GM23338 (cell line): Measurements from ENCODE around the gene SLC9A3. TPM values are rescaled to one million over a fixed set of nuclear protein-coding genes. Genes with fewer than 3 reads are reported as not detected.

Source experiments
- ATAC-seq: fragments of 200-7000 bp; cut with Tn5 transposase; 3 replicates; pipeline ENCODE4 v1.9.1; 2020
- DNase-seq: peaks from one replicate; pipeline ENCODE4 v3.0.0-alpha.2; 2015; ENCODE audit warnings: low spot score
- H2AFZ ChIP-seq: fragments of 200-600 bp; sonication (generic); 2 replicates; pipeline ENCODE4 v1.8.0; 2016; ENCODE audit warnings: antibody characterized with exemption, mild to moderate bottlenecking, moderate library complexity
- H3F3A ChIP-seq: fragments of 200-600 bp; sonication (generic); replicated peaks from 2 replicates; pipeline ENCODE4 v1.8.0; 2017; ENCODE audit warnings: antibody characterized with exemption, mixed run types, low read depth
- H3K27ac ChIP-seq: fragments of 200-600 bp; sonication (generic); 2 replicates; pipeline ENCODE4 v1.6.1; 2016; ENCODE audit warnings: low read depth
- H3K27me3 ChIP-seq: fragments of 200-600 bp; sonication (generic); 2 replicates; pipeline ENCODE4 v1.8.0; 2016; ENCODE audit warnings: mild to moderate bottlenecking, mixed run types, moderate library complexity; ENCODE audit not compliant: insufficient read depth
- H3K36me3 ChIP-seq: fragments of 200-600 bp; sonication (generic); 2 replicates; pipeline ENCODE4 v1.8.0; 2016; ENCODE audit warnings: mild to moderate bottlenecking; ENCODE audit not compliant: insufficient read depth
- H3K4me1 ChIP-seq: fragments of 200-600 bp; sonication (generic); 2 replicates; pipeline ENCODE4 v1.8.0; 2016; ENCODE audit warnings: mild to moderate bottlenecking, moderate library complexity; ENCODE audit not compliant: insufficient read depth
- H3K4me2 ChIP-seq: fragments of 200-600 bp; sonication (generic); 2 replicates; pipeline ENCODE4 v1.7.1; 2017; ENCODE audit warnings: mixed run types
- H3K4me3 ChIP-seq: fragments of 200-600 bp; sonication (generic); 2 replicates; pipeline ENCODE4 v1.6.1; 2016; ENCODE audit warnings: mixed run types
- H3K79me2 ChIP-seq: fragments of 200-600 bp; sonication (generic); replicated peaks from 2 replicates; pipeline ENCODE4 v1.8.0; 2017; ENCODE audit warnings: mild to moderate bottlenecking; ENCODE audit not compliant: insufficient read depth
- H3K9me2 ChIP-seq: fragments of 200-600 bp; sonication (generic); 2 replicates; pipeline ENCODE4 v1.8.0; 2017; ENCODE audit not compliant: insufficient read depth
- H4K20me1 ChIP-seq: fragments of 200-600 bp; sonication (generic); replicated peaks from 2 replicates; pipeline ENCODE4 v1.8.0; 2017; ENCODE audit warnings: mild to moderate bottlenecking; ENCODE audit not compliant: insufficient read depth
- H3K27ac Mint-ChIP-seq: 2 replicates; pipeline ENCODE4 v1.8.0; 2020; ENCODE audit warnings: inconsistent platforms, mild to moderate bottlenecking, moderate library complexity, mixed read lengths
- H3K27me3 Mint-ChIP-seq: 3 replicates; pipeline ENCODE4 v1.8.0; 2022; ENCODE audit warnings: low read depth, mild to moderate bottlenecking, moderate library complexity, mixed read lengths, inconsistent platforms; ENCODE audit not compliant: insufficient read depth, poor library complexity
- H3K36me3 Mint-ChIP-seq: 3 replicates; pipeline ENCODE4 v1.8.0; 2021; ENCODE audit warnings: low read depth, mild to moderate bottlenecking, inconsistent platforms, moderate library complexity, mixed read lengths
- H3K4me1 Mint-ChIP-seq: 3 replicates; pipeline ENCODE4 v1.8.0; 2020; ENCODE audit warnings: mild to moderate bottlenecking, inconsistent platforms, mixed read lengths
- H3K4me3 Mint-ChIP-seq: 3 replicates; pipeline ENCODE4 v1.8.0; 2021; ENCODE audit warnings: moderate library complexity, mild to moderate bottlenecking, inconsistent platforms, mixed read lengths
- H3K9me3 Mint-ChIP-seq: 3 replicates; pipeline ENCODE4 v1.8.0; 2020; ENCODE audit warnings: moderate library complexity, mild to moderate bottlenecking, inconsistent platforms, mixed read lengths
- CREB1 ChIP-seq: fragments of 250-450 bp; sonication (Bioruptor Pico); IDR thresholded peaks from 2 replicates; pipeline ENCODE4 v1.5.0; 2020; ENCODE audit warnings: low read depth, mild to moderate bottlenecking, moderate library complexity
- EZH2phosphoT487 ChIP-seq: fragments of 200-600 bp; sonication (generic); IDR thresholded peaks from one replicate; pipeline ENCODE4 v1.8.1; 2018; ENCODE audit warnings: antibody characterized with exemption; ENCODE audit not compliant: unreplicated experiment
- JUNB ChIP-seq: IDR thresholded peaks from one replicate; pipeline ENCODE4 v1.6.1; 2016; ENCODE audit warnings: antibody characterized with exemption; ENCODE audit not compliant: unreplicated experiment
- NANOG ChIP-seq: IDR thresholded peaks from 2 replicates; pipeline ENCODE4 v1.6.1; 2016; ENCODE audit warnings: antibody characterized with exemption, borderline replicate concordance
- POLR2AphosphoS5 ChIP-seq: IDR thresholded peaks from 2 replicates; pipeline ENCODE4 v1.6.1; 2016; ENCODE audit warnings: antibody characterized with exemption, low read depth
- STAT1 ChIP-seq: IDR thresholded peaks from one replicate; pipeline ENCODE4 v1.6.1; 2016; ENCODE audit warnings: antibody characterized with exemption; ENCODE audit not compliant: unreplicated experiment
- ZNF114 ChIP-seq: fragments of 250-450 bp; sonication (Bioruptor Pico); IDR thresholded peaks from 2 replicates; pipeline ENCODE4 v1.5.0; 2020; ENCODE audit warnings: mild to moderate bottlenecking, moderate library complexity
- ZNF331 ChIP-seq: fragments of 250-450 bp; sonication (Bioruptor Pico); IDR thresholded peaks from 2 replicates; pipeline ENCODE4 v1.5.0; 2020; ENCODE audit warnings: low read depth, mild to moderate bottlenecking, moderate library complexity
- polyA plus RNA-seq: library from polyadenylated mRNA; unstranded; fragments of >200 nt; fragmentation: Nextera tagmentation; extraction: Ambion mirVana; gene quantifications from 2 replicates; pipeline ENCODE4 v1.2.1, GENCODE V29; 2016
- total RNA-seq: library from RNA; depleted of rRNA; stranded (reverse); fragments of >200 nt; shearing (Covaris generic); gene quantifications from 2 replicates; pipeline ENCODE4 v1.2.3, GENCODE V29; 2014
- TF ChIP-seq, protein P1 (sequence below): IDR thresholded peaks from one replicate; pipeline ENCODE4 v1.6.1; 2018; ENCODE audit warnings: antibody characterized with exemption; ENCODE audit not compliant: unreplicated experiment
- TF ChIP-seq, protein P2 (sequence below), 2 experiments: fragments of 200-600 bp in 1 of 2; sonication (generic) in 1 of 2; conservative IDR thresholded peaks; 2 replicates each; pipeline versions ENCODE4 v1.5.1 to v1.6.1; 2016 to 2017; ENCODE audit warnings: antibody characterized with exemption in 2 of 2, low read depth in 2 of 2, mild to moderate bottlenecking in 2 of 2, moderate library complexity in 1 of 2
- TF ChIP-seq, protein P3 (sequence below): IDR thresholded peaks from 2 replicates; pipeline ENCODE4 v1.6.1; 2016; ENCODE audit warnings: antibody characterized with exemption

The SLC9A3 gene
- total and polyA plus RNA-seq, 2 experiments from 2014 or later = 0.39 to 3.1 TPM

DNA sequence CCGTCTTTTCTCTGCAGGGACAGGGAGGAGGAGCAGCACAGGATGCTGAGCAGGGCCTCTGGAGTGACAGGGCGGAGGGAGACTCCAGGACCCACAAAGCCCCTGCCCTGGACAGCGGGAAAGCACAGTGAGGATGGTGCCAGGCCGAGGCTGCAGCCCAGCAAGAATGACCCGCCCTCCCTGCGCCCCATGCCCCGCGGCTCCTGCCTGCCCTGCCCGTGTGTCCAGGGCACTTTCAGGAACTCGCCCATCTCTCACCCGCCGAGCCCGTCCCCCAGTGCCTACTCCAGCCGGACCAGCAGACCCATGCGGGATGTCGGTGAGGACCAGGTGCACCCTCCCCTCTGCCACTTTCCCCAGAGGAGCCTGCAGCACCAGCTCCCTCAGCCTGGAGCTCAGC, 90.4 kb downstream of the SLC9A3 start (continued):
- TF ChIP-seq, protein P1, sequence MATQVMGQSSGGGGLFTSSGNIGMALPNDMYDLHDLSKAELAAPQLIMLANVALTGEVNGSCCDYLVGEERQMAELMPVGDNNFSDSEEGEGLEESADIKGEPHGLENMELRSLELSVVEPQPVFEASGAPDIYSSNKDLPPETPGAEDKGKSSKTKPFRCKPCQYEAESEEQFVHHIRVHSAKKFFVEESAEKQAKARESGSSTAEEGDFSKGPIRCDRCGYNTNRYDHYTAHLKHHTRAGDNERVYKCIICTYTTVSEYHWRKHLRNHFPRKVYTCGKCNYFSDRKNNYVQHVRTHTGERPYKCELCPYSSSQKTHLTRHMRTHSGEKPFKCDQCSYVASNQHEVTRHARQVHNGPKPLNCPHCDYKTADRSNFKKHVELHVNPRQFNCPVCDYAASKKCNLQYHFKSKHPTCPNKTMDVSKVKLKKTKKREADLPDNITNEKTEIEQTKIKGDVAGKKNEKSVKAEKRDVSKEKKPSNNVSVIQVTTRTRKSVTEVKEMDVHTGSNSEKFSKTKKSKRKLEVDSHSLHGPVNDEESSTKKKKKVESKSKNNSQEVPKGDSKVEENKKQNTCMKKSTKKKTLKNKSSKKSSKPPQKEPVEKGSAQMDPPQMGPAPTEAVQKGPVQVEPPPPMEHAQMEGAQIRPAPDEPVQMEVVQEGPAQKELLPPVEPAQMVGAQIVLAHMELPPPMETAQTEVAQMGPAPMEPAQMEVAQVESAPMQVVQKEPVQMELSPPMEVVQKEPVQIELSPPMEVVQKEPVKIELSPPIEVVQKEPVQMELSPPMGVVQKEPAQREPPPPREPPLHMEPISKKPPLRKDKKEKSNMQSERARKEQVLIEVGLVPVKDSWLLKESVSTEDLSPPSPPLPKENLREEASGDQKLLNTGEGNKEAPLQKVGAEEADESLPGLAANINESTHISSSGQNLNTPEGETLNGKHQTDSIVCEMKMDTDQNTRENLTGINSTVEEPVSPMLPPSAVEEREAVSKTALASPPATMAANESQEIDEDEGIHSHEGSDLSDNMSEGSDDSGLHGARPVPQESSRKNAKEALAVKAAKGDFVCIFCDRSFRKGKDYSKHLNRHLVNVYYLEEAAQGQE = no peak
- TF ChIP-seq, protein P2, sequence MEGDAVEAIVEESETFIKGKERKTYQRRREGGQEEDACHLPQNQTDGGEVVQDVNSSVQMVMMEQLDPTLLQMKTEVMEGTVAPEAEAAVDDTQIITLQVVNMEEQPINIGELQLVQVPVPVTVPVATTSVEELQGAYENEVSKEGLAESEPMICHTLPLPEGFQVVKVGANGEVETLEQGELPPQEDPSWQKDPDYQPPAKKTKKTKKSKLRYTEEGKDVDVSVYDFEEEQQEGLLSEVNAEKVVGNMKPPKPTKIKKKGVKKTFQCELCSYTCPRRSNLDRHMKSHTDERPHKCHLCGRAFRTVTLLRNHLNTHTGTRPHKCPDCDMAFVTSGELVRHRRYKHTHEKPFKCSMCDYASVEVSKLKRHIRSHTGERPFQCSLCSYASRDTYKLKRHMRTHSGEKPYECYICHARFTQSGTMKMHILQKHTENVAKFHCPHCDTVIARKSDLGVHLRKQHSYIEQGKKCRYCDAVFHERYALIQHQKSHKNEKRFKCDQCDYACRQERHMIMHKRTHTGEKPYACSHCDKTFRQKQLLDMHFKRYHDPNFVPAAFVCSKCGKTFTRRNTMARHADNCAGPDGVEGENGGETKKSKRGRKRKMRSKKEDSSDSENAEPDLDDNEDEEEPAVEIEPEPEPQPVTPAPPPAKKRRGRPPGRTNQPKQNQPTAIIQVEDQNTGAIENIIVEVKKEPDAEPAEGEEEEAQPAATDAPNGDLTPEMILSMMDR (conservative IDR thresholded peaks at IDR 0.05; ENCODE audit: low read depth in 2 of 2) = no peak
- no peak for TF ChIP-seq STAT1
- no peak for TF ChIP-seq EZH2phosphoT487
- no peak for TF ChIP-seq POLR2AphosphoS5
- no peak for TF ChIP-seq ZNF114
- no peak for TF ChIP-seq ZNF331 (CRISPR knock-in tag)
- TF ChIP-seq CREB1 (CRISPR knock-in tag) = no peak
- TF ChIP-seq, protein P3, sequence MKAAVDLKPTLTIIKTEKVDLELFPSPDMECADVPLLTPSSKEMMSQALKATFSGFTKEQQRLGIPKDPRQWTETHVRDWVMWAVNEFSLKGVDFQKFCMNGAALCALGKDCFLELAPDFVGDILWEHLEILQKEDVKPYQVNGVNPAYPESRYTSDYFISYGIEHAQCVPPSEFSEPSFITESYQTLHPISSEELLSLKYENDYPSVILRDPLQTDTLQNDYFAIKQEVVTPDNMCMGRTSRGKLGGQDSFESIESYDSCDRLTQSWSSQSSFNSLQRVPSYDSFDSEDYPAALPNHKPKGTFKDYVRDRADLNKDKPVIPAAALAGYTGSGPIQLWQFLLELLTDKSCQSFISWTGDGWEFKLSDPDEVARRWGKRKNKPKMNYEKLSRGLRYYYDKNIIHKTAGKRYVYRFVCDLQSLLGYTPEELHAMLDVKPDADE = no peak

DNA sequence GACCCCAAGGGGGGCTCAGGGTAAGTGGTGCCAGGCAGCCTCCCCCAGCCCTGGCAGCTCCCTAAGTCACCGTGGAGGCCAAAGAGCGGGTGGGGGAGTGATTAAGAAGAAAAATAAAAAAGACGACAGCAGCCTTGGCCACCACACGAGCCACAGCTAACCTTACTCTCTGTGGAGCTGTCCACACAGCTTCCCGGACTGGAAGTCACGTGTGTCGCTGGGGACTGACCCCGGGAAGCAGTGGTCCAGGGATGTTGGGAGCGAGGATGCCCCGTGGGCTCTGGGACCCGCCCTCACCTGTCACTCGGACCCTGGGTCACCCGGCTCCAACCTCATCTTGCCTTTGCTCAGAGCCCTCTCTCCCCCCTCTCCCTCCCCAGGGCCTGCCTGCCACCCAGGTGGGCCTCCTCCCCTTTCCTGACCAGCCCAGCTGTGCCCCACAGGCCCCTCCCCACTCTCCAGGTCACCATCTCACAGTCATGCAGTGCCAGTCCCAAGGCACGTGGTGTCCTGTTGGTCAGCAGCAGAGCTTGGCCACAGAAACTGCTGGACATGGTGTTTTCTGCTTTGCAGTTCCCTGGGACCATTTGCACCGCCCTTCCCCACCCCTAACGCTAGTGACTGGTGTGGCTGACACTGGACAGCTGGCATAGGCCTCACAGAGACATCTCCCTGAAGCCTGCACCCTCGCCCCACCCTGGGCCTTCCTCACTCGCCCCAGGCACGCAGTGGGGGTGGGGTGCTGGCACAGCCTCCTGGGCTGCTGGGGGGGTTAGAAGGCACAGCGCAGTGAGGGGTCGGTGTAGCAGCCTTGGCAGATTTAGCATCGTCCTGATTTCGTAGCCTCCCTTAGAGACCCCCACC, 91.1 kb downstream of the SLC9A3 start:
- H3K27ac ChIP-seq = no peak overlapping the region
- no peaks in the 10 kb centered on the region for H4K20me1 ChIP-seq
- Mint-ChIP-seq H3K9me3 (no peaks in the 10 kb centered on the region), H3K36me3 (no peaks in the 10 kb centered on the region; the same call in 2 of the 3 replicates), H3K4me1 (peaks cover 5% of the 10 kb centered on the region), H3K27me3 (peaks cover 5% of the 10 kb centered on the region), H3K4me3 (no peak overlapping the region), H3K27ac (no peak overlapping the region)
- DNase-seq = no peak
- no peaks in the 10 kb centered on the region for H3K27me3 ChIP-seq
- no peaks in the 10 kb centered on the region for H3K79me2 ChIP-seq
- H3K4me1 ChIP-seq = no peaks in the 10 kb centered on the region
- H3K4me2 ChIP-seq = no peak overlapping the region
- H3K9me2 ChIP-seq = no peaks in the 10 kb centered on the region
- ATAC-seq = no peak
- H3K36me3 ChIP-seq = no peaks in the 10 kb centered on the region
- no peak overlapping the region for H3K4me3 ChIP-seq
- no peak overlapping the region for H2AFZ ChIP-seq
- H3F3A ChIP-seq = no peaks in the 10 kb centered on the region
- TF ChIP-seq ZNF114 (no peak), EZH2phosphoT487 (no peak), NANOG (no peak), CREB1 (CRISPR knock-in tag) (no peak), POLR2AphosphoS5 (no peak), STAT1 (no peak), JUNB (no peak)
- TF ChIP-seq, protein P2 (conservative IDR thresholded peaks at IDR 0.05; ENCODE audit: low read depth in 2 of 2) = no peak
- TF ChIP-seq, protein P1 = no peak
